HepG2 (cell line): ENCODE measurements around the gene PRPF4. TPM values are rescaled to one million over a fixed set of nuclear protein-coding genes. Genes with fewer than 3 reads are reported as not detected.

Experiments
- ATAC-seq: fragments of 200-7000 bp; cut with Tn5 transposase; 3 replicates; pipeline ENCODE4 v1.9.1; 2020; ENCODE audit warnings: mild to moderate bottlenecking, moderate library complexity
- BruUV-seq: library from RNA; stranded (reverse); fragments of 400-500 nt; replicated peaks from 2 replicates; lab custom pipeline; 2021; lab: Mats Ljungman, UMichigan
- CTCF ChIA-PET: fragments of 300-600 bp; formaldehyde crosslinking; extraction: SDS; loops from one replicate; lab custom pipeline; 2021; ENCODE audit warnings: low total read pairs, inconsistent platforms, low intra/inter-chr PET ratio; lab: Yijun Ruan, JAX
- POLR2A ChIA-PET: fragments of 350-600 bp; sonication (Branson Sonifier 250); formaldehyde crosslinking; loops from one replicate; lab custom pipeline; 2020; ENCODE audit warnings: antibody characterized with exemption, inconsistent platforms; lab: Yijun Ruan, JAX
- DNase-seq: peaks from one replicate; pipeline ENCODE4 v3.0.0-alpha.2; 2015; ENCODE audit warnings: low spot score
- FAIRE-seq: peaks from 3 replicates; lab custom pipeline; 2011; peaks lifted over from hg19 to GRCh38; lab: Jason Lieb, UNC
- H2AFZ ChIP-seq: one replicate; pipeline ENCODE4 v1.6.1; 2011; ENCODE audit warnings: low read length, inconsistent platforms
- H3K27ac ChIP-seq: fragments of 300-600 bp; 3 replicates; pipeline ENCODE4 v1.8.0; 2011; ENCODE audit warnings: mixed run types, mild to moderate bottlenecking, mixed read lengths, low read length, inconsistent platforms; ENCODE audit not compliant: insufficient read depth; ENCODE audit errors: extremely low read length
- H3K27me3 ChIP-seq, 2 experiments: fragments of 200-600 bp in 1 of 2; 2 replicates in 1 of 2; 3 replicates in 1 of 2; pipeline versions ENCODE4 v1.6.0 to v1.8.0; 2011; ENCODE audit warnings: low read length in 2 of 2, mild to moderate bottlenecking in 2 of 2, moderate library complexity in 2 of 2, inconsistent platforms in 1 of 2; ENCODE audit not compliant: insufficient read depth in 2 of 2, control insufficient read depth in 1 of 2
- H3K36me3 ChIP-seq, 2 experiments: fragments of 200-600 bp in 1 of 2; replicated peaks in 1 of 2; 2 replicates in 1 of 2; 3 replicates in 1 of 2; pipeline versions ENCODE4 v1.5.1 to v1.8.0; 2011; ENCODE audit warnings: low read length in 2 of 2, inconsistent platforms in 1 of 2; ENCODE audit not compliant: insufficient read depth in 2 of 2, control insufficient read depth in 1 of 2
- H3K4me1 ChIP-seq: 2 replicates; pipeline ENCODE4 v1.5.1; 2012; ENCODE audit warnings: low read length, inconsistent platforms; ENCODE audit not compliant: insufficient read depth
- H3K4me2 ChIP-seq: 2 replicates; pipeline ENCODE4 v1.6.0; 2011; ENCODE audit warnings: low read depth, low read length, inconsistent platforms
- H3K4me3 ChIP-seq, 3 experiments: fragments of 200-600 bp in 1 of 3; sonication (generic), shearing (Covaris generic) in 1 of 3; replicated peaks in 1 of 3; 2 replicates each; pipeline ENCODE4 v1.5.1; 2011 to 2016; ENCODE audit warnings: low read length in 3 of 3, inconsistent platforms in 2 of 3, low read depth in 2 of 3, mild to moderate bottlenecking in 2 of 3, control low read depth in 1 of 3, mixed read lengths in 1 of 3; ENCODE audit not compliant: insufficient read depth in 1 of 3
- H3K79me2 ChIP-seq: one replicate; pipeline ENCODE4 v1.6.1; 2011; ENCODE audit warnings: low read length, inconsistent platforms; ENCODE audit not compliant: insufficient read depth
- H3K9ac ChIP-seq: 2 replicates; pipeline ENCODE4 v1.6.0; 2011; ENCODE audit warnings: mild to moderate bottlenecking, low read depth, low read length, inconsistent platforms; ENCODE audit not compliant: insufficient read depth
- H3K9me3 ChIP-seq: 2 replicates; pipeline ENCODE4 v1.5.1; 2012; ENCODE audit warnings: mild to moderate bottlenecking, low read length
- H4K20me1 ChIP-seq: 2 replicates; pipeline ENCODE4 v1.6.0; 2011; ENCODE audit warnings: inconsistent platforms, mild to moderate bottlenecking, low read length, moderate library complexity; ENCODE audit not compliant: insufficient read depth
- DNMT3B ChIP-seq: conservative IDR thresholded peaks from 2 replicates; pipeline ENCODE4 v1.6.1; 2016; ENCODE audit warnings: missing biosample characterization, control low read depth
- JUND ChIP-seq: sonication (generic); formaldehyde crosslinking; IDR thresholded peaks from 2 replicates; pipeline ENCODE4 v1.8.0; 2022; ENCODE audit warnings: mild to moderate bottlenecking, missing genetic modification reagents
- KLF13 ChIP-seq: sonication (generic); formaldehyde crosslinking; IDR thresholded peaks from 2 replicates; pipeline ENCODE4 v1.4.0; 2020; ENCODE audit warnings: mild to moderate bottlenecking, missing genetic modification reagents
- KMT2B ChIP-seq: IDR thresholded peaks from 2 replicates; pipeline ENCODE4 v1.6.1; 2016; ENCODE audit warnings: missing genetic modification reagents, missing compliant biosample characterization
- NFRKB ChIP-seq: fragments of 450-650 bp; IDR thresholded peaks from 2 replicates; pipeline ENCODE4 v1.6.1; 2017
- NR2C2 ChIP-seq: sonication (generic); formaldehyde crosslinking; IDR thresholded peaks from 2 replicates; pipeline ENCODE4 v1.4.0; 2020; ENCODE audit warnings: missing genetic modification reagents, mild to moderate bottlenecking, moderate library complexity, borderline replicate concordance
- SMC3 ChIP-seq: IDR thresholded peaks from 2 replicates; pipeline ENCODE4 v1.6.1; 2011; ENCODE audit warnings: low read length, improper control_type of control experiment
- SP4 ChIP-seq: sonication (generic); formaldehyde crosslinking; IDR thresholded peaks from 2 replicates; pipeline ENCODE4 v1.8.1; 2023; ENCODE audit warnings: mild to moderate bottlenecking, missing genetic modification reagents
- ZBTB1 ChIP-seq: sonication (generic); formaldehyde crosslinking; IDR thresholded peaks from 2 replicates; pipeline ENCODE4 v1.4.0; 2020; ENCODE audit warnings: missing genetic modification reagents, borderline replicate concordance
- ZEB1 ChIP-seq: IDR thresholded peaks from 2 replicates; pipeline ENCODE4 v1.6.1; 2012; ENCODE audit warnings: mild to moderate bottlenecking, low read depth, inconsistent platforms; ENCODE audit not compliant: insufficient replicate concordance
- ZFAT ChIP-seq: sonication (generic); formaldehyde crosslinking; conservative IDR thresholded peaks from 2 replicates; pipeline ENCODE4 v1.8.1; 2023; ENCODE audit warnings: missing genetic modification reagents, inconsistent platforms
- ZNF232 ChIP-seq: sonication (generic); formaldehyde crosslinking; IDR thresholded peaks from 2 replicates; pipeline ENCODE4 v1.4.0; 2020; ENCODE audit warnings: missing genetic modification reagents, borderline replicate concordance
- ZNF34 ChIP-seq: sonication (generic); formaldehyde crosslinking; IDR thresholded peaks from 2 replicates; pipeline ENCODE4 v1.4.0; 2020; ENCODE audit warnings: mild to moderate bottlenecking, missing genetic modification reagents, borderline replicate concordance
- ZNF572 ChIP-seq: sonication (generic); formaldehyde crosslinking; IDR thresholded peaks from 2 replicates; pipeline ENCODE4 v1.5.1; 2020; ENCODE audit warnings: mild to moderate bottlenecking, missing genetic modification reagents
- ZNF607 ChIP-seq: sonication (generic); formaldehyde crosslinking; IDR thresholded peaks from 2 replicates; pipeline ENCODE4 v1.5.1; 2020; ENCODE audit warnings: missing genetic modification reagents, mild to moderate bottlenecking, borderline replicate concordance
- WGBS: methylation state at CpG from one replicate; pipeline ENCODE4 v1.1.6; 2017; ENCODE audit warnings: low lambda C conversion rate; 5-methylcytosine and 5-hydroxymethylcytosine counted together
- in situ Hi-C: cut with HindIII; loops from 2 replicates; pipeline ENCODE4 v1.10.0; 2017; ENCODE audit warnings: low pct_unique_long_range_greater_than_20kb; ENCODE audit not compliant: extremely low pct_ligation_motif_present
- intact Hi-C: fragments of 100-400 bp; cut with micrococcal nuclease; formaldehyde crosslinking; loops from one replicate; pipeline ENCODE4 v1.10.0; 2022; ENCODE audit not compliant: unreplicated experiment
- polyA plus RNA-seq, 8 experiments: library from polyadenylated mRNA; depleted of rRNA in 3 of 8; stranded (reverse) in 7 of 8; unstranded in 1 of 8; fragments of >200 nt; fragmentation: Illumina TruSeq in 4 of 8; extraction: Trizol in 4 of 8; gene quantifications; 2 replicates each; pipeline versions ENCODE4 v1.2.1 to v1.2.3, GENCODE V29; 2011 to 2016; ENCODE audit warnings: low read depth in 4 of 8, missing spikeins in 1 of 8, mixed read lengths in 1 of 8; ENCODE audit not compliant: insufficient read depth in 1 of 8
- total RNA-seq, 5 experiments: library from RNA; depleted of rRNA; stranded (reverse); fragments of >200 nt; fragmentation: Illumina TruSeq; extraction: Trizol; gene quantifications; 2 replicates each; pipeline ENCODE4 v1.2.3, GENCODE V29; 2016; ENCODE audit warnings: low read depth in 1 of 5
- TF ChIP-seq, protein P1 (sequence below): sonication (generic); formaldehyde crosslinking; IDR thresholded peaks from 2 replicates; pipeline ENCODE4 v1.5.1; 2020; ENCODE audit warnings: mild to moderate bottlenecking, missing genetic modification reagents, borderline replicate concordance
- TF ChIP-seq, protein P2 (sequence below): sonication (generic); formaldehyde crosslinking; IDR thresholded peaks from 2 replicates; pipeline ENCODE4 v1.5.0; 2020; ENCODE audit warnings: mild to moderate bottlenecking, missing genetic modification reagents, moderate library complexity

The PRPF4 gene
- total and polyA plus RNA-seq, 2 of the 13 experiments (the other 11 are each of a cell fraction or from before 2014, with no cell fraction given), result 10.3 to 49.0 TPM

DNA sequence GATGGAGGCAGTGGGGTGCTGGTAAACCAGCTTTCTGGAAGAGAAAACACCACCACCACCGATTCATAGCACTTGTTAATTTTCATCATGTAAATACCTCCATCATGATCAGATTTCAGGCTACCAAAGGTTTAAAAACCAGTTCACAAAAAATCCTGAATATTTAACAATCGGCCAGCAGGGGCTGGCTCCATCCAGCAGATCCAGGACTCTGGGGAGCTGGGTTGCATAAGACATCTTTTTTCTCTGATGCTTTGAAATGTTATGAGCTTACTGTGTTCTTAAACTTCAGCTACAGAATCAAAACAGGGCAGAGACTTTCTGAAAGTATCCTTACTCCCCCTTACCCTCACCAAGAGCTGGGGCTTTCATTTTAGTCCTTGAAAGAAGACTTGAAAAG, 42.3 kb downstream of the PRPF4 start:
- Histone ChIP-seq H2AFZ (no peak overlapping the region), H3K27me3 (no peaks in the 10 kb centered on the region), H4K20me1 (no peaks in the 10 kb centered on the region), H3K36me3 (no peaks in the 10 kb centered on the region), H3K79me2 (no peaks in the 10 kb centered on the region), H3K4me1 (no peaks in the 10 kb centered on the region), H3K27ac (no peak overlapping the region), H3K4me3 (no peak overlapping the region), H3K4me2 (no peak overlapping the region), H3K9ac (no peak overlapping the region), H3K9me3 (no peaks in the 10 kb centered on the region)
- DNase-seq (peak; percentile 9), FAIRE-seq (no peak), ATAC-seq (peak; percentile 59; the same call in 2 of the 3 replicates)
- ChIA-PET POLR2A (no interaction called here), CTCF (no interaction called here)
- in situ Hi-C loops (no loop called here), intact Hi-C loops (loop anchor here (10.0 kb wide), 1 partner anchor 1953 kb away; no protein-coding TSS in a partner anchor)
- WGBS, result 48% methylated on average over 2 of the region's 2 CpGs
- no peak for TF ChIP-seq ZNF607 (CRISPR knock-in tag)
- TF ChIP-seq NR2C2, result no peak
- no peak for TF ChIP-seq KLF13
- peak; percentile 16; the same call in 1 of the 2 replicates for TF ChIP-seq SMC3
- BruUV-seq, result no TSS peak

DNA sequence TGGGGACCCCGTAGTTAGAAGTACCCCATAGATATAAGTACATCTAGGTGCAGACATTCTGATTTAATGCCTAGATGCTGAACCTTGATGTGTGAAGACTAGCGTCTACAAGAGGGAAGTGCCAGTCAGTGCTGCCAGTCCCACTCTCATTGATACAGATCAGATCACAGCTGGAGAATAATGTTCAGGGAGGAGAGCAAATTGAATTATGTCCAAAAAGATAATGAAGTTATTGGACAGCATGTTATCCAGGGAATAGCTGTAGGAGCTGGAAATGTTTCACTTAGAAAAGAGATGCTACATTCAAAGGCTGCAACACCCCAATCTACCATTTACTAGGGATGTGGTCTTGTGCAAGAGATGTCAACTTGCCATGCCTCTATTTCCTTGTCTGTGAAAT, 43.6 kb downstream of the PRPF4 start:
- no peaks in the 10 kb centered on the region for H3K27me3 ChIP-seq
- intact Hi-C loops (loop anchor here (10.0 kb wide), 1 partner anchor 1954 kb away; no protein-coding TSS in a partner anchor), in situ Hi-C loops (no loop called here)
- H3K4me1 ChIP-seq, result no peaks in the 10 kb centered on the region
- no peaks in the 10 kb centered on the region for H3K9me3 ChIP-seq
- CTCF ChIA-PET, result no interaction called here
- no peaks in the 10 kb centered on the region for H3K36me3 ChIP-seq
- H3K27ac ChIP-seq, result no peak overlapping the region
- H2AFZ ChIP-seq, result no peak overlapping the region
- H3K4me2 ChIP-seq, result no peak overlapping the region
- POLR2A ChIA-PET, result no interaction called here
- no peaks in the 10 kb centered on the region for H3K79me2 ChIP-seq
- no peaks in the 10 kb centered on the region for H4K20me1 ChIP-seq
- H3K4me3 ChIP-seq, result no peak overlapping the region
- FAIRE-seq (no peak), ATAC-seq (no peak), DNase-seq (no peak)
- BruUV-seq, result no TSS peak
- WGBS, result 59% methylated on average over 2 of the region's 2 CpGs
- H3K9ac ChIP-seq, result no peak overlapping the region
- no peak for TF ChIP-seq ZNF232 (CRISPR knock-in tag)
- TF ChIP-seq, protein P1, sequence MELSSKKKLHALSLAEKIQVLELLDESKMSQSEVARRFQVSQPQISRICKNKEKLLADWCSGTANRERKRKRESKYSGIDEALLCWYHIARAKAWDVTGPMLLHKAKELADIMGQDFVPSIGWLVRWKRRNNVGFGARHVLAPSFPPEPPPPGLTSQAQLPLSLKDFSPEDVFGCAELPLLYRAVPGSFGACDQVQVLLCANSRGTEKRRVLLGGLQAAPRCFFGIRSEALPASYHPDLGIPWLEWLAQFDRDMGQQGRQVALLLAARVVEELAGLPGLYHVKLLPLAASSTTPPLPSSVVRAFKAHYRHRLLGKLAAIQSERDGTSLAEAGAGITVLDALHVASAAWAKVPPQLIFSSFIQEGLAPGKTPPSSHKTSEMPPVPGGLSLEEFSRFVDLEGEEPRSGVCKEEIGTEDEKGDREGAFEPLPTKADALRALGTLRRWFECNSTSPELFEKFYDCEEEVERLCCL, result no peak
- no peak for TF ChIP-seq ZNF34 (CRISPR knock-in tag)
- no peak for TF ChIP-seq DNMT3B (CRISPR knock-in tag)
- TF ChIP-seq, protein P2, sequence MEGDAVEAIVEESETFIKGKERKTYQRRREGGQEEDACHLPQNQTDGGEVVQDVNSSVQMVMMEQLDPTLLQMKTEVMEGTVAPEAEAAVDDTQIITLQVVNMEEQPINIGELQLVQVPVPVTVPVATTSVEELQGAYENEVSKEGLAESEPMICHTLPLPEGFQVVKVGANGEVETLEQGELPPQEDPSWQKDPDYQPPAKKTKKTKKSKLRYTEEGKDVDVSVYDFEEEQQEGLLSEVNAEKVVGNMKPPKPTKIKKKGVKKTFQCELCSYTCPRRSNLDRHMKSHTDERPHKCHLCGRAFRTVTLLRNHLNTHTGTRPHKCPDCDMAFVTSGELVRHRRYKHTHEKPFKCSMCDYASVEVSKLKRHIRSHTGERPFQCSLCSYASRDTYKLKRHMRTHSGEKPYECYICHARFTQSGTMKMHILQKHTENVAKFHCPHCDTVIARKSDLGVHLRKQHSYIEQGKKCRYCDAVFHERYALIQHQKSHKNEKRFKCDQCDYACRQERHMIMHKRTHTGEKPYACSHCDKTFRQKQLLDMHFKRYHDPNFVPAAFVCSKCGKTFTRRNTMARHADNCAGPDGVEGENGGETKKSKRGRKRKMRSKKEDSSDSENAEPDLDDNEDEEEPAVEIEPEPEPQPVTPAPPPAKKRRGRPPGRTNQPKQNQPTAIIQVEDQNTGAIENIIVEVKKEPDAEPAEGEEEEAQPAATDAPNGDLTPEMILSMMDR (CRISPR knock-in tag), result no peak
- TF ChIP-seq NFRKB, result no peak
- no peak for TF ChIP-seq JUND (CRISPR knock-in tag)
- no peak for TF ChIP-seq ZFAT (CRISPR knock-in tag)
- TF ChIP-seq ZBTB1 (CRISPR knock-in tag), result no peak
- TF ChIP-seq KMT2B, result no peak
- no peak for TF ChIP-seq ZEB1
- no peak for TF ChIP-seq ZNF572 (CRISPR knock-in tag)
- TF ChIP-seq SP4 (CRISPR knock-in tag), result no peak
